ENCODE results near the gene RSAD1. TPM values are rescaled to one million over a fixed set of nuclear protein-coding genes. Genes with fewer than 3 reads are reported as not detected.

Gene RSAD1
- polyA plus RNA-seq, 1 of the 3 experiments (the other 2 are of a cell fraction) = 44.7 TPM

DNA sequence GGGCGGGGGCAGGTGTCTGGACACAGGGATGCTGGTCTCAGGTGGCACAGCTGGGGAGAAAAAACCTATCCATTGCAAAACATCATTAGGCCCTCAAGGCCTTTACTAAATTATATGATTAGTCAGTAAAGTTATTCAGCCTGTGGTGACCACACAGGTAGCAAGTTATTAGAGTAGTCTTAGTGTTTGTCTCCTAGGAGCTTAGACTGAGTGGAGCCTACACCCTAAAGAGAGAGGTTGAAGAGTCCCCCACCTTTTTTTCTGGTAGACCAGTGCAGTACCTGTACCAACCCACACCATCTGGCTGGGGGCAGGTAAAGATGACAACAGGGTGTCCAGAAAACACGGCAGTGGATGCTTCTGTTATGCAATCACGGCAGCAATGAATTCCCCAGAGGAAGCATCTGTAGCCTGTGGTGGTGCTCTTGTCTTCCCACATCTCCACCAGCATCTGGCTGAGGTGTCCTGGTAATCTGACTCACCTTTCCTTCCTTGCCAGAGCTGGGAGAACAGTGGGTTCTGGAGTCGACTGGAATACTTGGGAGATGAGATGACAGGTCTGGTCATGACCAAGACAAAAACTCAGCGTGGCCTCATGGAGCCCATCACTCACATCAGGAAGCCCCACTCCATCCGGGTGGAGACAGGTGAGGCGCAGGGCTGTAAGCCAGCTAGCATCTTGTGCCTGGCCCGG lies 40.6 kb downstream of the RSAD1 start:
- TF ChIP-seq EZH2phosphoT487 (IDR thresholded peaks at IDR 0.05; ENCODE audit: borderline replicate concordance, low read depth) (no peak), ZBTB33 (IDR thresholded peaks at IDR 0.05; ENCODE audit: borderline replicate concordance, low read depth) (no peak), CHD2 (IDR thresholded peaks at IDR 0.05; ENCODE audit: low read length, partially characterized antibody) (no peak), SIN3A (IDR thresholded peaks at IDR 0.05; ENCODE audit: borderline replicate concordance, low read depth, low read length) (no peak), USF2 (IDR thresholded peaks at IDR 0.05; ENCODE audit: borderline replicate concordance, low read depth, low read length) (no peak), MEF2A (IDR thresholded peaks at IDR 0.05; ENCODE audit: borderline replicate concordance, low read depth) (no peak), RCOR1 (IDR thresholded peaks at IDR 0.05; ENCODE audit: low read length) (no peak), RAD21 (IDR thresholded peaks at IDR 0.05; ENCODE audit: low read length) (no peak), TAF1 (IDR thresholded peaks at IDR 0.05; ENCODE audit: borderline replicate concordance, low read depth, low read length) (no peak), FOXM1 (IDR thresholded peaks at IDR 0.05; ENCODE audit: low read depth) (no peak)
- Histone ChIP-seq H3K27me3 (ENCODE audit: insufficient read depth) (no peaks in the 10 kb centered on the region), H3K4me3 (ENCODE audit: low read depth in 2 of 2, low read length in 1 of 2) (no peak overlapping the region), H3F3A (replicated peaks; ENCODE audit: insufficient read depth) (no peaks in the 10 kb centered on the region), H3K4me2 (no peak overlapping the region), H2AFZ (ENCODE audit: low read depth) (no peak overlapping the region), H3K9me2 (no peaks in the 10 kb centered on the region), H3K4me1 (ENCODE audit: control insufficient read depth in 1 of 2, insufficient read depth in 2 of 2, low read depth in 1 of 2, low read length in 1 of 2) (peaks cover 0 to 7% of the 10 kb centered on the region in 2 experiments; a peak in 1 of 4 replicates), H3K36me3 (replicated peaks in 1 of 2; ENCODE audit: control insufficient read depth in 1 of 2, insufficient read depth in 2 of 2, low read length in 1 of 2) (no peaks in the 10 kb centered on the region), H3K27ac (ENCODE audit: low read depth in 2 of 2, low read length in 1 of 2) (no peak overlapping the region), H3K9ac (no peak overlapping the region), H3K9me3 (no peaks in the 10 kb centered on the region), H3K79me2 (ENCODE audit: insufficient read depth) (no peaks in the 10 kb centered on the region), H4K20me1 (ENCODE audit: insufficient read depth) (no peaks in the 10 kb centered on the region)
- 85% methylated on average over 8 of the region's 8 CpGs for WGBS (ENCODE audit: low lambda C conversion rate)
- CTCF ChIA-PET = interaction anchor here (0.7 to 5.0 kb wide), 6 partner anchors 13 to 40 kb away, joined by 3 to 26 read pairs (median 4); partner anchors contain the start of gene EPN3
- no peak for DNase-seq
- POLR2A ChIA-PET = no interaction called here

DNA sequence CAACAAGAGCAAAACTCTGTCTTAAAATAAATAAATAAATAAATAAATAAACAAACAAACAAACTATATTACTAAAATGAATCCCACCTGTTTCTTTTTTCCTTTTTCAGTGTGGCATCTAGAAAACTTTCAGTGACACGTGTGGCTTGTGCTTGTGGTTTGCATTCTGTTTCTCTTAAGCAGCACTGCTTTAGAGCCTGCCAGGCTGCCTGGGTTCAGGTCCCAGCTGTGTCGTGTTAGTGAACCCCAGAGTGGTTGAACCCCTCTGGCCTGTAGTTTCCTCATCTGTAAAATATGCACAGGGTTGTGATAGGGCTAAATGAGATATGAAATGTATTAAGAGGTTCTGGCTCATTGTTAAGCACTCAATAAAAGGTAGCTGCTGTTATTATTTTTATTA lies 41.8 kb downstream of the RSAD1 start:
- TF ChIP-seq FOSL2 (IDR thresholded peaks at IDR 0.05; ENCODE audit: borderline replicate concordance, low read depth) = no peak
- no peak for TF ChIP-seq RCOR1 (IDR thresholded peaks at IDR 0.05; ENCODE audit: low read length)
- no peak for TF ChIP-seq NRF1 (IDR thresholded peaks at IDR 0.05; ENCODE audit: low read depth, low read length)
- TF ChIP-seq FOXM1 (IDR thresholded peaks at IDR 0.05; ENCODE audit: low read depth) = no peak
- no peak for TF ChIP-seq CHD2 (IDR thresholded peaks at IDR 0.05; ENCODE audit: low read length, partially characterized antibody)
- no peak for TF ChIP-seq TCF12 (IDR thresholded peaks at IDR 0.05)
- TF ChIP-seq MXI1 (IDR thresholded peaks at IDR 0.05; ENCODE audit: low read depth, low read length) = no peak
- no peak for TF ChIP-seq SIN3A (IDR thresholded peaks at IDR 0.05; ENCODE audit: borderline replicate concordance, low read depth, low read length)
- H3F3A ChIP-seq (replicated peaks; ENCODE audit: insufficient read depth) = no peaks in the 10 kb centered on the region
- no peak overlapping the region for H3K27ac ChIP-seq (ENCODE audit: low read depth in 2 of 2, low read length in 1 of 2)
- no peaks in the 10 kb centered on the region for H3K27me3 ChIP-seq (ENCODE audit: insufficient read depth)
- H3K36me3 ChIP-seq (replicated peaks in 1 of 2; ENCODE audit: control insufficient read depth in 1 of 2, insufficient read depth in 2 of 2, low read length in 1 of 2) = no peaks in the 10 kb centered on the region
- no peak for DNase-seq
- ChIA-PET CTCF (interaction anchor here (0.8 to 5.0 kb wide), 7 partner anchors 9 to 41 kb away, joined by 3 to 26 read pairs (median 5); partner anchors contain the start of gene RSAD1), POLR2A (no interaction called here)
- peaks cover 0 to 7% of the 10 kb centered on the region in 2 experiments; a peak in 1 of 4 replicates for H3K4me1 ChIP-seq (ENCODE audit: control insufficient read depth in 1 of 2, insufficient read depth in 2 of 2, low read depth in 1 of 2, low read length in 1 of 2)
- H2AFZ ChIP-seq (ENCODE audit: low read depth) = no peak overlapping the region
- H3K4me3 ChIP-seq (ENCODE audit: low read depth in 2 of 2, low read length in 1 of 2) = no peak overlapping the region
- WGBS (ENCODE audit: low lambda C conversion rate) = 78% methylated on average over 2 of the region's 2 CpGs
- H3K9me3 ChIP-seq = no peaks in the 10 kb centered on the region
- H3K79me2 ChIP-seq (ENCODE audit: insufficient read depth) = no peaks in the 10 kb centered on the region
- H3K9me2 ChIP-seq = no peaks in the 10 kb centered on the region
- H3K4me2 ChIP-seq = no peak overlapping the region
- no peak overlapping the region for H3K9ac ChIP-seq
- H4K20me1 ChIP-seq (ENCODE audit: insufficient read depth) = no peaks in the 10 kb centered on the region

Data from SK-N-SH (cell line).